Activated CD4-positive, alpha-beta T cell treated with anti-CD3 and anti-CD28 coated beads, Interleukin-2, amount 50 U/mL, for 1 hour (primary cell): ENCODE measurements around the gene PDCD11.

Source experiments
- DNase-seq: peaks from one replicate; pipeline ENCODE4 v3.0.0-alpha.2; 2020

The PDCD11 gene

DNA sequence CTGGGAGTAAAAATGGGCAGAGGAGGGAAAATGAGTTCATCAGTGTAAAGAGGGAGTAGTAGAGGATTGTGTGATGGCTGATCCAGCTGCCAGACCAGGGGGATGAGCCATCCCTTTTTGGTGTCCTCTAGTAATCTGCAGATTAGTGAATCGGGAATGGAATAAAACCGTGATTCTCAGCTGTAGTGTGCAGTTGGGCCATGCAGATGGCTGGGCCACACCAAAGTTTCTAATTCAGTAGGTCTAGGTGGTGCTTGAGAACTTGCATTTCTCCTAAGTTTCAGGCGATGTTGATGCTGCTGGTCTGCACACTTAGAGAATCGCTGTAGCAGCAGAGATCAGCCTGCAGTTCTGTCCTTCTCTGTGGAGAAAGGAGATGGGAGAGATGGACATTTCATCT, 22.7 kb downstream of the PDCD11 start:
- DNase-seq: no peak

DNA sequence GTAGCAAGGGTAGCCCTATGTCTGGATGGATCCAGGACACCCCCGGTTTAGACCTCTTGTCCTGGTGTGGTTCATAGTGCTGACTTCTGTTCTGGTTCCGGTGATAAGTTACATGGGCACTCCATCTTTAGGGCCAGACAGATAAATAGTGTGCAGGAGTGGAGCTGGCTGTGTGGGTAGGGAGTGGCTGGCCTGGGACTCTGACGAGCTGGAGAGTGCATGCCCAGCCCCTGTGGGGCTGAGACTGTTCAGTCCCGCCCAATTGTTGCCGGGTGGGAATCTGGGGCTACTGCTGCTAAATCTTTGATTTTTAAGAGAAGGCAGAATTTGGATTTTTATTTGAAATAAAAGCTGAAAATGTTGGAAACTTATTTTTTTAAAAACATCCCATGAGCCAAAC, 27.3 kb downstream of the PDCD11 start:
- no peak for DNase-seq

GRCh38 chr10:103427866-103428265, 31.4 kb downstream of the PDCD11 start:
- DNase-seq: no peak

- DNase-seq: no peak
These were observed 32.7 kb downstream of the PDCD11 start for GRCh38 chr10:103428989-103429643.

DNA sequence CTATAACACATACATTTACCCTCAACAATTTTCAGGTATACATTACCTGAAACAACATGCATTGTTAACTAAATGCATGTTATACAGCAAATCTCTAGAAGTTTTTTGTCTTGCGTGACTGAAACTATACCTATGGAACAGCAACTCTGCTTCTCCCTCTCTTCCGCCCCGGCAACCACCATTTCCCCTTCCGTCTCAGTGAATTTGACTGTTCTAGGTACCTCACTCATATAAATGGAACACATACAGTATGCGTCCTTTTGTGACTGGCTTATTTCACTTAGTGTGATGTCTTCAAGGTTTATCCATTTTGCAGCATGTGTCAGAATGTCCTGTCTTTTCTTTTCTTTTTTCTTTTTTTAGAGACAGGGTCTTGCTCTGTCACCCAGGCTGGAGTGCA, 33.2 kb downstream of the PDCD11 start:
- DNase-seq: no peak

DNA sequence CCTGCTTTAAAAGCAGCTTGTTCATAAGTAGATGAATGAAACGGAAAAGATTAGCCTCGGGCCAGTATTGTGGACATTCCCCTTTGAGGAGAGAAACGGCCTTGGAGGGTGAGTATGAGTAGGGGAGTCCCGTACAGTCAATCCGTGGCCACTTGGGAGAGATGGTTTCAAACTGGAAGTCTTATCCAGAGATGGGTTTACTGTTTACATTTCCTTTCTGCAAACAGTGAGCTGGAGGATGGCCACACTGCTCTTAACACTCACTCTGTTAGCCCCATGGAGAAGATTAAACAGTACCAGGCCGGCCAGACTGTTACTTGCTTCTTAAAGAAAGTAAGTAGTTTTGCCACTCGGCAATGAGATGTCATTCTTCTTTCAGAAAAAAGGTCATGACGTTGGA, 35.5 kb downstream of the PDCD11 start:
- no peak for DNase-seq

DNA sequence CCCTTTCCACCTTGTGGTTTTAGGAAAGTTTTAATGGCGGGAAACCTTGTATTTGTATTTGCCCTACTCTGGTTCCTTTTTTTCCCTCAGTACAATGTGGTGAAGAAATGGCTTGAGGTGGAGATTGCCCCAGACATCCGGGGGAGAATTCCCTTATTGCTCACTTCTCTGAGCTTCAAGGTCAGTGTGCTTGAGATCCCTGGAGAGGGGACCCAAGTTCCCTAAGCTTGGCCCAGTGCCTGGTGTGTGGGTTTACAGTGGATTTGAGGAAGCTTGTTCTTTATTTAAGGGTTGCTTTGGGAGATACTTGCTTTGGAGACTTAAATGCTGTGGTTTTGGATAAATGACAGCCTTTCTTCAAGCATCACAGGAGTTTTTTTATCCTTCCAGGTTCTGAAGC, 37.4 kb downstream of the PDCD11 start:
- no peak for DNase-seq

DNA sequence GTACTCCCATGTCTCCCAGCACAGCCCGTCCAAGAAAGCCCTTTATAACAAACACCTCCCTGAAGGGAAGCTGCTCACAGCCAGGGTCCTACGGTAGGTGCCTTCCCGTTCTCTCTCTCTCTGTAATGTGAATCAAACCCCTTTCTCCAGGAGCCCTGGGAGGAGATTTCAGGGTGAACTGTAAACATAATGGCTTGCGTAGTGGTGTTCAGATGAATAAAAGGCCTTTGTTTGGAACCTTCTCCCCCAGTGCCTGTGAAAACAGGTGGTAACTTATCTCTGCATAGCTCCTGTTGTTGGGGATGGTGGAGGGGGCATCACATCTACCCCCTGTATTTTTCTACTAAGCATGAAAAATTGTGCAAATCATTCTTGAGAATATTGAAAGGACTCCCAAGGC, 43.4 kb downstream of the PDCD11 start:
- no peak for DNase-seq

- DNase-seq: no peak
These were observed 44.0 kb downstream of the PDCD11 start for GRCh38 chr10:103440416-103440815.

- no peak for DNase-seq
These were observed 44.8 kb downstream of the PDCD11 start for GRCh38 chr10:103441206-103441605.

GRCh38 chr10:103441611-103442010, 45.2 kb downstream of the PDCD11 start:
- DNase-seq: no peak

DNA sequence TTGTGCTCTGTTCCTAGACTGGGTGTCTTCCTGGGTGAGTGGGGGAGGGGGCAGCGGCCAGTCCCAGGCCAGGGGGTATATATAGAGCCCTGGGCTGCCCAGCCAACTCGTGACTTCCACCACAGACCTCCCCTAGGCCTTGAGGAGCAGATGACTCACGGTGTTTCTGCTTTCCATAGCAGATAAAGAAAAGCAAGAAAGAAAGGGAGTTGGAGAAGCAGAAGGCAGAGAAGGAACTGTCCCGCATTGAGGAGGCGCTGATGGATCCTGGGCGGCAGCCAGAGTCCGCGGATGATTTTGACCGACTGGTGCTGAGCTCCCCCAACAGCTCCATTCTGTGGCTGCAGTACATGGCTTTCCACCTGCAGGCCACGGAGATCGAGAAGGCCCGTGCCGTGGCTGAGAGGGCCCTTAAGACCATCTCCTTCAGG, 45.6 kb downstream of the PDCD11 start:
- no peak for DNase-seq

- DNase-seq: no peak
These were observed 47.2 kb downstream of the PDCD11 start for GRCh38 chr10:103443475-103444185.

GRCh38 chr10:103444478-103444877, 48.1 kb downstream of the PDCD11 start:
- no peak for DNase-seq

- DNase-seq: no peak
These were observed 48.9 kb downstream of the PDCD11 start for GRCh38 chr10:103445366-103445765.

- DNase-seq: no peak
These were observed 49.5 kb downstream of the PDCD11 start for GRCh38 chr10:103445767-103446567.

DNA sequence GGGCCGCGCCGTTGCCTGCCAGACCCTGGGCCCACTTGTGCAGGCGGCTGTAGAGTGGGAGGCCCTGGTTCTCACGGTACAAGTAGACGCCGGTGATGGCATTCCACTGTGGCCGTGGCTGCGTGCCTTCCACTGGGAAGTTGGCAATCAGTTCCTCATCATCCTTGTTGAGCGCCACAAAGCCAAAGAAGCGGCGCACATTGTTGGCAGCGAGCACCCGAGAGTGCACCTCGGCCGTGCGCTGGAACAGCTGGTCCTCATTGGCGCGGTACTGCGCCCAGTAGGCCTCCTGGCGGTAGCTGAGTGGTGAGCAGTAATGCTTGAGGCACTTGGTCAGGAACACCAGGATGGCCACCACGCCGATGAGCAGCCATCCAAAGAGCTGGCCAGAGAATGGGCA, 50.8 kb downstream of the PDCD11 start:
- no peak for DNase-seq

- DNase-seq: no peak
These were observed 52.3 kb downstream of the PDCD11 start for GRCh38 chr10:103448746-103449145.

- DNase-seq: no peak
These were observed 53.0 kb downstream of the PDCD11 start for GRCh38 chr10:103449208-103450144.

DNA sequence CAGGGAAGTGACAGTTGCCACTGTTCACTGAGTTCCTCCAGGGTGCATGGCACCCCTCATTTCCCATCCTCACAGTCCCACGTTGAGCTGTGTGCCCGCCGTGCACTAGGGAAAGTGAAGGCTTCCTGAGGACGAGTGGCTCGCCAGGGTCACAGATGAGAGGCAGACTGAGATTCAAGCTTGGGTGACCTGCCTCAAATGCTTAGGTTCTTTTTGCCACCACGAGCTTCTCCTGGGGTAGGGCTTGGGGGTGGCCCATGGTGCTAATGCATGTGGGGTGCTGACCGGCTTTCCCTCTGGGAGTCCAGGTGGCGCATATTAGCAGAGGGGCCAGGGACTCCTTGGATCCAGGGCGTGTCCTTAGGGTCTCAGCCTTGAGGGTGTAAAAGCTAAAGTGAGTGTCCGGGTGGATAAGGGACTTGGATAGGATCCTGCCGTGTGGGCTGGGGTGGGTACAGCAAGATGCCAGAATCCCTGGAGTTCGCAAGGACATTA, 53.8 kb downstream of the PDCD11 start:
- no peak for DNase-seq

DNA sequence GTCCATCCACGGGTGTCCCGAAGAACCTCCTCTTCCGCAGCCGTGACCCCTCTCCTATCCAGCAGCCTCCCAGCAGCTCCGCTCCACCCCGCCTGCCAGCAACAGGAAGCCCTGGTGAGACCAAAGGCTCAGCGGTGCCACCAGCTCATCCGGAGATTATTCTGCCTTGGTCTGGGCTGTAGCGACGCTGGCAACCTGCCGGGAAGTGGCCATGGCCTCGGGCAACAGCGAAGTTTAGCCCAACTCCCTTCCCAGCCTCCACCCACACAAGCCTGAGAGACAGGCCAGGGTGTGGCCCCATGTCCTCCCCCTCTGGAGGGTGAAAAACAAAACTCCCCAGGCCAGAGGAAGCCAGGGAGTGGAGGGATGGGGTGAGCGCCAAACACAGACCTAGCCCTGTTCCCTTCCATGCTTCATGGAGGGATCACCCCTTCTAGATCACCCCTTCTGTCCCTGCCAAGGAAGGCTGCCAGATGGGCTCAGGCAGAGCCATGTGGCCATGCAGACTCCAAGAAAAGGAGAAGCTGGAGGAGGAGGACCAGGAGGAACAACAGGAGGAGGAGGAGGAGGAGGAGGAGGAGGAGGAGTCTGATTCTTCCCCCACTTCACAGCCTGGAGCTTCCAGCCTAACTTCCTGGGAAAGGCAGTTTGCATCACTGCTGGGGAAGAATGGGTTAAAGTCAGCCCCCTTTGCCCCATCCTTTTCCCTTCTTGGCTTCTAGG, 54.8 kb downstream of the PDCD11 start:
- peak; percentile 43 for DNase-seq
